HepG2 (cell line): ENCODE data around the gene ROMO1. TPM values are rescaled to one million over a fixed set of nuclear protein-coding genes. Genes with fewer than 3 reads are reported as not detected.
"Not testable (repeated sequence)": the region's sequence is repeated elsewhere in the genome, so short reads cannot be mapped to it uniquely, and the experiment has no call there.

Experiments
- ATAC-seq: fragments of 200-7000 bp; cut with Tn5 transposase; 3 replicates; pipeline ENCODE4 v1.9.1; 2020; ENCODE audit warnings: mild to moderate bottlenecking, moderate library complexity
- BruUV-seq: library from RNA; stranded (reverse); fragments of 400-500 nt; replicated peaks from 2 replicates; lab custom pipeline; 2021; lab: Mats Ljungman, UMichigan
- CTCF ChIA-PET: fragments of 300-600 bp; formaldehyde crosslinking; extraction: SDS; loops from one replicate; lab custom pipeline; 2021; ENCODE audit warnings: low total read pairs, inconsistent platforms, low intra/inter-chr PET ratio; lab: Yijun Ruan, JAX
- POLR2A ChIA-PET: fragments of 350-600 bp; sonication (Branson Sonifier 250); formaldehyde crosslinking; loops from one replicate; lab custom pipeline; 2020; ENCODE audit warnings: antibody characterized with exemption, inconsistent platforms; lab: Yijun Ruan, JAX
- DNase-seq: peaks from one replicate; pipeline ENCODE4 v3.0.0-alpha.2; 2015; ENCODE audit warnings: low spot score
- FAIRE-seq: peaks from 3 replicates; lab custom pipeline; 2011; peaks lifted over from hg19 to GRCh38; lab: Jason Lieb, UNC
- H2AFZ ChIP-seq: one replicate; pipeline ENCODE4 v1.6.1; 2011; ENCODE audit warnings: low read length, inconsistent platforms
- H3K27ac ChIP-seq: fragments of 300-600 bp; 3 replicates; pipeline ENCODE4 v1.8.0; 2011; ENCODE audit warnings: mixed run types, mild to moderate bottlenecking, mixed read lengths, low read length, inconsistent platforms; ENCODE audit not compliant: insufficient read depth; ENCODE audit errors: extremely low read length
- H3K27me3 ChIP-seq, 2 experiments: fragments of 200-600 bp in 1 of 2; 2 replicates in 1 of 2; 3 replicates in 1 of 2; pipeline versions ENCODE4 v1.6.0 to v1.8.0; 2011; ENCODE audit warnings: low read length in 2 of 2, mild to moderate bottlenecking in 2 of 2, moderate library complexity in 2 of 2, inconsistent platforms in 1 of 2; ENCODE audit not compliant: insufficient read depth in 2 of 2, control insufficient read depth in 1 of 2
- H3K36me3 ChIP-seq, 2 experiments: fragments of 200-600 bp in 1 of 2; replicated peaks in 1 of 2; 2 replicates in 1 of 2; 3 replicates in 1 of 2; pipeline versions ENCODE4 v1.5.1 to v1.8.0; 2011; ENCODE audit warnings: low read length in 2 of 2, inconsistent platforms in 1 of 2; ENCODE audit not compliant: insufficient read depth in 2 of 2, control insufficient read depth in 1 of 2
- H3K4me1 ChIP-seq: 2 replicates; pipeline ENCODE4 v1.5.1; 2012; ENCODE audit warnings: low read length, inconsistent platforms; ENCODE audit not compliant: insufficient read depth
- H3K4me2 ChIP-seq: 2 replicates; pipeline ENCODE4 v1.6.0; 2011; ENCODE audit warnings: low read depth, low read length, inconsistent platforms
- H3K4me3 ChIP-seq, 3 experiments: fragments of 200-600 bp in 1 of 3; sonication (generic), shearing (Covaris generic) in 1 of 3; replicated peaks in 1 of 3; 2 replicates each; pipeline ENCODE4 v1.5.1; 2011 to 2016; ENCODE audit warnings: low read length in 3 of 3, inconsistent platforms in 2 of 3, low read depth in 2 of 3, mild to moderate bottlenecking in 2 of 3, control low read depth in 1 of 3, mixed read lengths in 1 of 3; ENCODE audit not compliant: insufficient read depth in 1 of 3
- H3K79me2 ChIP-seq: one replicate; pipeline ENCODE4 v1.6.1; 2011; ENCODE audit warnings: low read length, inconsistent platforms; ENCODE audit not compliant: insufficient read depth
- H3K9ac ChIP-seq: 2 replicates; pipeline ENCODE4 v1.6.0; 2011; ENCODE audit warnings: mild to moderate bottlenecking, low read depth, low read length, inconsistent platforms; ENCODE audit not compliant: insufficient read depth
- H3K9me3 ChIP-seq: 2 replicates; pipeline ENCODE4 v1.5.1; 2012; ENCODE audit warnings: mild to moderate bottlenecking, low read length
- H4K20me1 ChIP-seq: 2 replicates; pipeline ENCODE4 v1.6.0; 2011; ENCODE audit warnings: inconsistent platforms, mild to moderate bottlenecking, low read length, moderate library complexity; ENCODE audit not compliant: insufficient read depth
- CEBPB ChIP-seq: IDR thresholded peaks from 2 replicates; pipeline ENCODE4 v1.6.1; 2011; ENCODE audit warnings: low read depth, low read length, improper control_type of control experiment, borderline replicate concordance
- CEBPG ChIP-seq: IDR thresholded peaks from 2 replicates; pipeline ENCODE4 v1.6.1; 2016
- GABPB1 ChIP-seq: IDR thresholded peaks from 2 replicates; pipeline ENCODE4 v1.6.1; 2016; ENCODE audit warnings: mild to moderate bottlenecking, missing genetic modification reagents, moderate library complexity, missing compliant biosample characterization
- HOXA3 ChIP-seq: sonication (generic); formaldehyde crosslinking; IDR thresholded peaks from 2 replicates; pipeline ENCODE4 v1.5.0; 2020; ENCODE audit warnings: missing genetic modification reagents
- NFKB2 ChIP-seq: sonication (generic); formaldehyde crosslinking; IDR thresholded peaks from 2 replicates; pipeline ENCODE4 v1.4.0; 2020; ENCODE audit warnings: missing genetic modification reagents, borderline replicate concordance
- PAF1 ChIP-seq: IDR thresholded peaks from 2 replicates; pipeline ENCODE4 v1.6.1; 2016; ENCODE audit warnings: missing genetic modification reagents, missing compliant biosample characterization
- POLR2AphosphoS2 ChIP-seq: IDR thresholded peaks from 2 replicates; pipeline ENCODE4 v1.6.1; 2011; ENCODE audit warnings: low read depth, low read length, improper control_type of control experiment
- POLR2G ChIP-seq: fragments of 200-400 bp; formaldehyde crosslinking; IDR thresholded peaks from 2 replicates; pipeline ENCODE4 v1.6.1; 2018; ENCODE audit warnings: mild to moderate bottlenecking, low read depth, low read length, moderate library complexity
- RBM22 ChIP-seq: fragments of 200-400 bp; formaldehyde crosslinking; optimal IDR thresholded peaks from 2 replicates; pipeline ENCODE3; 2017; ENCODE audit warnings: mild to moderate bottlenecking, low read length, moderate library complexity
- SALL2 ChIP-seq: sonication (generic); formaldehyde crosslinking; IDR thresholded peaks from 2 replicates; pipeline ENCODE4 v1.8.1; 2023; ENCODE audit warnings: mild to moderate bottlenecking, missing genetic modification reagents, inconsistent platforms
- SP4 ChIP-seq: sonication (generic); formaldehyde crosslinking; IDR thresholded peaks from 2 replicates; pipeline ENCODE4 v1.8.1; 2023; ENCODE audit warnings: mild to moderate bottlenecking, missing genetic modification reagents
- SRSF1 ChIP-seq: fragments of 200-400 bp; formaldehyde crosslinking; optimal IDR thresholded peaks from 2 replicates; pipeline ENCODE3; 2017; ENCODE audit warnings: mild to moderate bottlenecking, low read depth, low read length, moderate library complexity
- ZNF160 ChIP-seq: sonication (generic); formaldehyde crosslinking; IDR thresholded peaks from 2 replicates; pipeline ENCODE4 v1.8.0; 2022; ENCODE audit warnings: mild to moderate bottlenecking, inconsistent platforms, missing genetic modification reagents
- WGBS: methylation state at CpG from one replicate; pipeline ENCODE4 v1.1.6; 2017; ENCODE audit warnings: low lambda C conversion rate; 5-methylcytosine and 5-hydroxymethylcytosine counted together
- in situ Hi-C: cut with HindIII; loops from 2 replicates; pipeline ENCODE4 v1.10.0; 2017; ENCODE audit warnings: low pct_unique_long_range_greater_than_20kb; ENCODE audit not compliant: extremely low pct_ligation_motif_present
- intact Hi-C: fragments of 100-400 bp; cut with micrococcal nuclease; formaldehyde crosslinking; loops from one replicate; pipeline ENCODE4 v1.10.0; 2022; ENCODE audit not compliant: unreplicated experiment
- polyA plus RNA-seq, 8 experiments: library from polyadenylated mRNA; depleted of rRNA in 3 of 8; stranded (reverse) in 7 of 8; unstranded in 1 of 8; fragments of >200 nt; fragmentation: Illumina TruSeq in 4 of 8; extraction: Trizol in 4 of 8; gene quantifications; 2 replicates each; pipeline versions ENCODE4 v1.2.1 to v1.2.3, GENCODE V29; 2011 to 2016; ENCODE audit warnings: low read depth in 4 of 8, missing spikeins in 1 of 8, mixed read lengths in 1 of 8; ENCODE audit not compliant: insufficient read depth in 1 of 8
- total RNA-seq, 5 experiments: library from RNA; depleted of rRNA; stranded (reverse); fragments of >200 nt; fragmentation: Illumina TruSeq; extraction: Trizol; gene quantifications; 2 replicates each; pipeline ENCODE4 v1.2.3, GENCODE V29; 2016; ENCODE audit warnings: low read depth in 1 of 5
- TF ChIP-seq, protein P1 (sequence below): sonication (generic); formaldehyde crosslinking; IDR thresholded peaks from 2 replicates; pipeline ENCODE4 v1.8.1; 2023; ENCODE audit warnings: mild to moderate bottlenecking, missing genetic modification reagents
- TF ChIP-seq, protein P2 (sequence below): sonication (generic); formaldehyde crosslinking; IDR thresholded peaks from 2 replicates; pipeline ENCODE4 v1.5.0; 2020; ENCODE audit warnings: mild to moderate bottlenecking, missing genetic modification reagents
- TF ChIP-seq, protein P3 (sequence below): sonication (generic); formaldehyde crosslinking; IDR thresholded peaks from 2 replicates; pipeline ENCODE4 v1.5.0; 2020; ENCODE audit warnings: mild to moderate bottlenecking, missing genetic modification reagents, borderline replicate concordance

The ROMO1 gene
- total and polyA plus RNA-seq, 2 of the 13 experiments (the other 11 are each of a cell fraction or from before 2014, with no cell fraction given) = 636 to 755 TPM

DNA sequence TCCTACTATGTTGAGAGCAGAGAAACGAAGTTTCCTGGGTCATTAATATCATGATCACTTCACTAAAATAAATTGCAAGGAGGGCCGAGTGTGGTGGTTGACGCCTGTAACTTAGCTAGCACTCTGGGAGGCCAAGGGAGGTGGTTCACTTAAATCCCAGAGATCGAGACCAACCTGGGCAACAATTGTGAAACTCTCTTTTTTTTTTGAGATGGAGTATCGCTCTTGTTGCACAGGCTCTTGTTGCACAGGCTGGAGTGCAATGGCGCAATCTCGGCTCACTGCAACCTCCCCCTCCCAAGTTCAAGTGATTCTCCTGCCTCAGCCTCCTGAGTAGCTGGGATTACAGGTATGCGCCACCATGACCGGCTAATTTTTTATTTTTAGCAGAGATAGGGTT is 13.9 kb downstream of the ROMO1 start:
- intact Hi-C loops, CTCF ChIA-PET, H3K4me3 ChIP-seq, in situ Hi-C loops, H2AFZ ChIP-seq, H3K27ac ChIP-seq, H3K27me3 ChIP-seq, H3K4me2 ChIP-seq, DNase-seq, H3K9me3 ChIP-seq, BruUV-seq, H3K4me1 ChIP-seq, FAIRE-seq, H3K9ac ChIP-seq: not testable (repeated sequence)
- 95% methylated on average over 9 of the region's 9 CpGs for WGBS
- POLR2A ChIA-PET = interaction anchor here (1.0 to 23.6 kb wide), 6 partner anchors 11 to 97 kb away, joined by 3 to 319 read pairs (median 10); partner anchors contain the start of genes NFS1, RBM39, ROMO1 and SPAG4
- peaks cover 88% of the 10 kb centered on the region for H3K79me2 ChIP-seq
- peaks cover 98% of the 10 kb centered on the region for H4K20me1 ChIP-seq
- peaks cover 58 to 93% of the 10 kb centered on the region in 2 experiments for H3K36me3 ChIP-seq
- peak; percentile 1; the same call in 1 of the 3 replicates for ATAC-seq
- TF ChIP-seq, protein P1, sequence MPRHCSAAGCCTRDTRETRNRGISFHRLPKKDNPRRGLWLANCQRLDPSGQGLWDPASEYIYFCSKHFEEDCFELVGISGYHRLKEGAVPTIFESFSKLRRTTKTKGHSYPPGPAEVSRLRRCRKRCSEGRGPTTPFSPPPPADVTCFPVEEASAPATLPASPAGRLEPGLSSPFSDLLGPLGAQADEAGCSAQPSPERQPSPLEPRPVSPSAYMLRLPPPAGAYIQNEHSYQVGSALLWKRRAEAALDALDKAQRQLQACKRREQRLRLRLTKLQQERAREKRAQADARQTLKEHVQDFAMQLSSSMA (CRISPR knock-in tag) = 0 out of 2 replicates have a peak, but pooled peaks have one; percentile 44
- TF ChIP-seq, protein P2, sequence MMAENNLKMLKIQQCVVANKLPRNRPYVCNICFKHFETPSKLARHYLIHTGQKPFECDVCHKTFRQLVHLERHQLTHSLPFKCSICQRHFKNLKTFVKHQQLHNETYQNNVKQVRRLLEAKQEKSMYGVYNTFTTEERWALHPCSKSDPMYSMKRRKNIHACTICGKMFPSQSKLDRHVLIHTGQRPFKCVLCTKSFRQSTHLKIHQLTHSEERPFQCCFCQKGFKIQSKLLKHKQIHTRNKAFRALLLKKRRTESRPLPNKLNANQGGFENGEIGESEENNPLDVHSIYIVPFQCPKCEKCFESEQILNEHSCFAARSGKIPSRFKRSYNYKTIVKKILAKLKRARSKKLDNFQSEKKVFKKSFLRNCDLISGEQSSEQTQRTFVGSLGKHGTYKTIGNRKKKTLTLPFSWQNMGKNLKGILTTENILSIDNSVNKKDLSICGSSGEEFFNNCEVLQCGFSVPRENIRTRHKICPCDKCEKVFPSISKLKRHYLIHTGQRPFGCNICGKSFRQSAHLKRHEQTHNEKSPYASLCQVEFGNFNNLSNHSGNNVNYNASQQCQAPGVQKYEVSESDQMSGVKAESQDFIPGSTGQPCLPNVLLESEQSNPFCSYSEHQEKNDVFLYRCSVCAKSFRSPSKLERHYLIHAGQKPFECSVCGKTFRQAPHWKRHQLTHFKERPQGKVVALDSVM (CRISPR knock-in tag) = 0 out of 2 replicates have a peak, but pooled peaks have one; percentile 20
- peak; percentile 60 for TF ChIP-seq CEBPG
- TF ChIP-seq RBM22 = peak; percentile 98
- TF ChIP-seq SALL2 (CRISPR knock-in tag) = 0 out of 2 replicates have a peak, but pooled peaks have one; percentile 25
- peak; percentile 24 for TF ChIP-seq SRSF1
- TF ChIP-seq POLR2G = peak; percentile 51; the same call in 1 of the 2 replicates
- TF ChIP-seq, protein P3, sequence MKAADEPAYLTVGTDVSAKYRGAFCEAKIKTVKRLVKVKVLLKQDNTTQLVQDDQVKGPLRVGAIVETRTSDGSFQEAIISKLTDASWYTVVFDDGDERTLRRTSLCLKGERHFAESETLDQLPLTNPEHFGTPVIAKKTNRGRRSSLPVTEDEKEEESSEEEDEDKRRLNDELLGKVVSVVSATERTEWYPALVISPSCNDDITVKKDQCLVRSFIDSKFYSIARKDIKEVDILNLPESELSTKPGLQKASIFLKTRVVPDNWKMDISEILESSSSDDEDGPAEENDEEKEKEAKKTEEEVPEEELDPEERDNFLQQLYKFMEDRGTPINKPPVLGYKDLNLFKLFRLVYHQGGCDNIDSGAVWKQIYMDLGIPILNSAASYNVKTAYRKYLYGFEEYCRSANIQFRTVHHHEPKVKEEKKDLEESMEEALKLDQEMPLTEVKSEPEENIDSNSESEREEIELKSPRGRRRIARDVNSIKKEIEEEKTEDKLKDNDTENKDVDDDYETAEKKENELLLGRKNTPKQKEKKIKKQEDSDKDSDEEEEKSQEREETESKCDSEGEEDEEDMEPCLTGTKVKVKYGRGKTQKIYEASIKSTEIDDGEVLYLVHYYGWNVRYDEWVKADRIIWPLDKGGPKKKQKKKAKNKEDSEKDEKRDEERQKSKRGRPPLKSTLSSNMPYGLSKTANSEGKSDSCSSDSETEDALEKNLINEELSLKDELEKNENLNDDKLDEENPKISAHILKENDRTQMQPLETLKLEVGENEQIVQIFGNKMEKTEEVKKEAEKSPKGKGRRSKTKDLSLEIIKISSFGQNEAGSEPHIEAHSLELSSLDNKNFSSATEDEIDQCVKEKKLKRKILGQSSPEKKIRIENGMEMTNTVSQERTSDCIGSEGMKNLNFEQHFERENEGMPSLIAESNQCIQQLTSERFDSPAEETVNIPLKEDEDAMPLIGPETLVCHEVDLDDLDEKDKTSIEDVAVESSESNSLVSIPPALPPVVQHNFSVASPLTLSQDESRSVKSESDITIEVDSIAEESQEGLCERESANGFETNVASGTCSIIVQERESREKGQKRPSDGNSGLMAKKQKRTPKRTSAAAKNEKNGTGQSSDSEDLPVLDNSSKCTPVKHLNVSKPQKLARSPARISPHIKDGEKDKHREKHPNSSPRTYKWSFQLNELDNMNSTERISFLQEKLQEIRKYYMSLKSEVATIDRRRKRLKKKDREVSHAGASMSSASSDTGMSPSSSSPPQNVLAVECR (CRISPR knock-in tag) = peak; percentile 13; the same call in 1 of the 2 replicates
- 0 out of 2 replicates have a peak, but pooled peaks have one; percentile 10 for TF ChIP-seq HOXA3
- TF ChIP-seq POLR2AphosphoS2 = peak; percentile 72; the same call in 1 of the 2 replicates
- 0 out of 2 replicates have a peak, but pooled peaks have one; percentile 2 for TF ChIP-seq GABPB1 (CRISPR knock-in tag)
- 0 out of 2 replicates have a peak, but pooled peaks have one; percentile 54 for TF ChIP-seq NFKB2
- TF ChIP-seq PAF1 (CRISPR knock-in tag) = peak; percentile 55; the same call in 1 of the 2 replicates
- 0 out of 2 replicates have a peak, but pooled peaks have one; percentile 48 for TF ChIP-seq ZNF160 (CRISPR knock-in tag)
- TF ChIP-seq CEBPB = peak; percentile 68; the same call in 1 of the 2 replicates
- peak; percentile 38; the same call in 1 of the 2 replicates for TF ChIP-seq SP4 (CRISPR knock-in tag)
